GM12872 (cell line): Measurements from ENCODE around the gene COBL.

Experiments used
- TF ChIP-seq, protein P1 (sequence below): IDR thresholded peaks from 3 replicates; pipeline ENCODE4 v1.5.1; 2011; ENCODE audit warnings: low read depth, mild to moderate bottlenecking, low read length, moderate library complexity; ENCODE audit not compliant: insufficient read depth

Gene COBL

GRCh38 chr7:51352174-51353100, 35.8 kb upstream of the COBL start:
- TF ChIP-seq, protein P1, sequence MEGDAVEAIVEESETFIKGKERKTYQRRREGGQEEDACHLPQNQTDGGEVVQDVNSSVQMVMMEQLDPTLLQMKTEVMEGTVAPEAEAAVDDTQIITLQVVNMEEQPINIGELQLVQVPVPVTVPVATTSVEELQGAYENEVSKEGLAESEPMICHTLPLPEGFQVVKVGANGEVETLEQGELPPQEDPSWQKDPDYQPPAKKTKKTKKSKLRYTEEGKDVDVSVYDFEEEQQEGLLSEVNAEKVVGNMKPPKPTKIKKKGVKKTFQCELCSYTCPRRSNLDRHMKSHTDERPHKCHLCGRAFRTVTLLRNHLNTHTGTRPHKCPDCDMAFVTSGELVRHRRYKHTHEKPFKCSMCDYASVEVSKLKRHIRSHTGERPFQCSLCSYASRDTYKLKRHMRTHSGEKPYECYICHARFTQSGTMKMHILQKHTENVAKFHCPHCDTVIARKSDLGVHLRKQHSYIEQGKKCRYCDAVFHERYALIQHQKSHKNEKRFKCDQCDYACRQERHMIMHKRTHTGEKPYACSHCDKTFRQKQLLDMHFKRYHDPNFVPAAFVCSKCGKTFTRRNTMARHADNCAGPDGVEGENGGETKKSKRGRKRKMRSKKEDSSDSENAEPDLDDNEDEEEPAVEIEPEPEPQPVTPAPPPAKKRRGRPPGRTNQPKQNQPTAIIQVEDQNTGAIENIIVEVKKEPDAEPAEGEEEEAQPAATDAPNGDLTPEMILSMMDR, result no peak

DNA sequence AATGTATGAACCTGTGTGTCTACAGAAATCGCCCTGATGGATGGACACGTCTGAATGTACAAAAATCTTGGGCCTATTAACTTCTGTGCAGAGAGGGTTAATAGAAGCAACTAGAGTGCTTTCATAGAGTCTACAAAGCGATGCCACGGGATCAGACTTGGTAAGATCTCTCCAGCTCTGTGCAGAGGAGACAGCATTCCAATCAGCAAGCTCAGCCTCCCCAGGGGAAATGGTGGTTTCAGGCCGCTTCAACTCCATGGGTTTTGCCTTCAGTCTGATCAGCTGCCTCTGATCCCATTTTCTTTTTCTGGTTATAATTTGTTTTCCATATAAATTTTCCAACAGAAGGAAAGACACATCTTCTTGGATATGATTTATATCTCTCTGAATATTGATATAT, 35.1 kb upstream of the COBL start:
- TF ChIP-seq, protein P1, result no peak

GRCh38 chr7:51350546-51350896, 33.9 kb upstream of the COBL start:
- TF ChIP-seq, protein P1, result no peak

DNA sequence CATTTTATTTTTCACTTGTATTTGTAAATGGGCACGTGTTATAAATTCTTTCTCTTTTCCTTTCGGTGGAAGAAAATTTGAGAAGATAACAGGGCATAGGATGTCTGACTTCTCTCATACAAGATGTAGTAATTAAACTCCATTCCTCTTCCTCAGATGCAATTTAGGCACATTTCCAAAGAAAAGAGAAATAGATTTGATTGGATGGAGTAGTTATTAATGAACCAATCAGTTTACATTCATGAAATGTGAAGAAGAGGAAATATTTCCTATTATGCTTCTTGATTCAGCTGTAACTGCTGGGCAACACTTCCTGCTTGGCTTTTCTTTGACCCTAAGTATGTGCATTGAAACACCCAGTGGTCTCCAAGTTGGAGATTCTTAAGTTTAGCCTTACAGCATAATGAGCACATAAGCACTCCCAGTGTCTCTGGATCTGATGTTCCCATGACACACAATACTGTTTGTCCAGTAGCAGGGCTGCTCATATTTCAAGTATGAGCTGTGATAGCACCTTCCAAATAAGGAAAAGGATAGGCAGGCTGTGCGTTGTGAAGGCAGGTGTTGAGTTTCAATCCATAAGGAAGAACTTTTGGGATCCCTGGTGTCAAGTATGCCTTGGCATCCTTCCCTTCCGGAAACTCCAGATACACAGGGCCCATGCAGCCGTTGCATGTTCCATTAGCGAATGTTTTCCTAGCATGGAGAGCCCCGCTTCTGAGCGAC, 33.4 kb upstream of the COBL start:
- TF ChIP-seq, protein P1, result no peak

GRCh38 chr7:51346126-51346525, 29.5 kb upstream of the COBL start:
- TF ChIP-seq, protein P1, result no peak

GRCh38 chr7:51344406-51345138, 28.0 kb upstream of the COBL start:
- TF ChIP-seq, protein P1, result no peak

GRCh38 chr7:51340936-51341335, 24.3 kb upstream of the COBL start:
- TF ChIP-seq, protein P1, result no peak
